ENCODE data around the gene NHLRC3.

DNA sequence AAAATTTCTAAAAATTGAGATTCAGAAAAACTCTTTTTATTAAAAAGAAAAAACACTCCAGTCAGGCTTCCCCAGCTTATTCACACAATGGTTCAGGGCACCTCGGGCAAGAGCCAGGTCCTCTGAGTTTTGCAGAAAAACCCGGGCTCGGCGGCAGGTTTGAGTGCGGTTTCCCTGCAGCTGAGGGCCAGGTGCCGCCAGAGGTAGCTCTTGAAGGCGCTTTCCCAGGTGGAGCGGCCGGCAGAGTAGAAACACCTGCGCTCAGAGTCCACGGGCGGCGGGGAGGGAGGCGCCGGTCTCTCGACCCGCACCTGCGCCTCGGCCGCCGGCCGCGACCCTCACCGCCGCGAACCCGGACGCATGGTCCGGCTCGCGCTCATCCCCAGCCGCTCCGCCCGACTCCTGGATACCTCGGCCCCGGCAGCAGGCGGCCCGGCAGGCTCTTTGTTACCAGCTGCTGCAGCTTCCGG, 811 bp upstream of the NHLRC3 start:
- no peak for TF ChIP-seq EZH2 (IDR thresholded peaks at IDR 0.05; ENCODE audit: borderline replicate concordance, low read depth, low read length, poor library complexity, severe bottlenecking)
- TF ChIP-seq, protein P1, sequence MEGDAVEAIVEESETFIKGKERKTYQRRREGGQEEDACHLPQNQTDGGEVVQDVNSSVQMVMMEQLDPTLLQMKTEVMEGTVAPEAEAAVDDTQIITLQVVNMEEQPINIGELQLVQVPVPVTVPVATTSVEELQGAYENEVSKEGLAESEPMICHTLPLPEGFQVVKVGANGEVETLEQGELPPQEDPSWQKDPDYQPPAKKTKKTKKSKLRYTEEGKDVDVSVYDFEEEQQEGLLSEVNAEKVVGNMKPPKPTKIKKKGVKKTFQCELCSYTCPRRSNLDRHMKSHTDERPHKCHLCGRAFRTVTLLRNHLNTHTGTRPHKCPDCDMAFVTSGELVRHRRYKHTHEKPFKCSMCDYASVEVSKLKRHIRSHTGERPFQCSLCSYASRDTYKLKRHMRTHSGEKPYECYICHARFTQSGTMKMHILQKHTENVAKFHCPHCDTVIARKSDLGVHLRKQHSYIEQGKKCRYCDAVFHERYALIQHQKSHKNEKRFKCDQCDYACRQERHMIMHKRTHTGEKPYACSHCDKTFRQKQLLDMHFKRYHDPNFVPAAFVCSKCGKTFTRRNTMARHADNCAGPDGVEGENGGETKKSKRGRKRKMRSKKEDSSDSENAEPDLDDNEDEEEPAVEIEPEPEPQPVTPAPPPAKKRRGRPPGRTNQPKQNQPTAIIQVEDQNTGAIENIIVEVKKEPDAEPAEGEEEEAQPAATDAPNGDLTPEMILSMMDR (conservative IDR thresholded peaks at IDR 0.05; ENCODE audit: low read depth, low read length) = no peak

Data from A673 (cell line).